ENCODE data around the gene MACROD2.

The MACROD2 gene

DNA sequence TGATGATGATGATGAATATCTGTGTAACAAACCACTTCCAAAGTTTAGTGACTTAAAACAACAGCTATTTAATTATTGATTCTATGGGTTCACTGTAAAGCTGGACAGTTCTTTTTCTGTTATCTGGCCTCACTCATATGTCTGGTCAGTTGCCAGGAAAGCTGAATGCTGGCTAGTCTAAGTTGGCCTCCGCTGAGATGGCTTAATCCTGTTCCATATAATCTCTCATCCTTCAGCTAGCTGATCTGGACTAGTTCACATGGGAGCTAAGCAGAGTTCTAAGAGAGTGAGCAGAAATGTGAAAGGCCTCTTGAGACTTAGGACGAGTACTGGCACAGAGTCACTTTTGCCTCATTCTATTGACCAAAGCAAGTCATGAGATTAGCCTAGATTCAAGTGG is 676.8 kb downstream of the MACROD2 start:
- DNase-seq (ENCODE audit: insufficient read length, low spot score): no peak
- no peak for TF ChIP-seq POU2F2 (IDR thresholded peaks at IDR 0.05; ENCODE audit: low read depth, low read length)
- TF ChIP-seq SPI1 (IDR thresholded peaks at IDR 0.05; ENCODE audit: low read depth, low read length): no peak
- TF ChIP-seq POLR2A (IDR thresholded peaks at IDR 0.05; ENCODE audit: low read depth, low read length): no peak
- no peak for TF ChIP-seq PAX5 (IDR thresholded peaks at IDR 0.05; ENCODE audit: insufficient read depth, low read length, severe bottlenecking)
- no peak for TF ChIP-seq POLR2AphosphoS5 (IDR thresholded peaks at IDR 0.05; ENCODE audit: low read depth, low read length)
- no peak for TF ChIP-seq TAF1 (IDR thresholded peaks at IDR 0.05; ENCODE audit: low read depth, low read length)
- no peak for FAIRE-seq

DNA sequence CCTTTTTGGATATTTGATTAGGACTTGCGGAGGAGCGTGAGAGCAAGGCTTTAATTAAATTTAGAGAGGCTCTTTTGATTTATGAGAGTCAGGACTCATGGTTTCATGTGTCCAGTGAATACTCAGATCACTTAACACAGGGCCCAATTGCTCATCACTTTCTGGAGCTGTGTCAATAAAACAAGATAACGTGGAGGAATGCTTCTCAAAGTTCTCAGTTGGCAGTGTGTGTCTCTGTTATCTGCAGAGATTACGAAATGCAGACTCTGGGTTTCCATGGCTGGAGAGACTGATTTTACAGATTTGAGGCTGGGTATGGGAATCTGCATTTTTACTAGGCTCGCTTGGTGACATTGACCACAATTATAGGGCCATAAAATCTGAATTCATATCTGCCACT is 677.8 kb downstream of the MACROD2 start:
- no peak for TF ChIP-seq POLR2AphosphoS5 (IDR thresholded peaks at IDR 0.05; ENCODE audit: low read depth, low read length)
- TF ChIP-seq SPI1 (IDR thresholded peaks at IDR 0.05; ENCODE audit: low read depth, low read length): no peak
- TF ChIP-seq POU2F2 (IDR thresholded peaks at IDR 0.05; ENCODE audit: low read depth, low read length): no peak
- TF ChIP-seq POLR2A (IDR thresholded peaks at IDR 0.05; ENCODE audit: low read depth, low read length): no peak
- TF ChIP-seq PAX5 (IDR thresholded peaks at IDR 0.05; ENCODE audit: insufficient read depth, low read length, severe bottlenecking): no peak
- no peak for TF ChIP-seq TAF1 (IDR thresholded peaks at IDR 0.05; ENCODE audit: low read depth, low read length)
- DNase-seq (ENCODE audit: insufficient read length, low spot score) (no peak), FAIRE-seq (no peak)

DNA sequence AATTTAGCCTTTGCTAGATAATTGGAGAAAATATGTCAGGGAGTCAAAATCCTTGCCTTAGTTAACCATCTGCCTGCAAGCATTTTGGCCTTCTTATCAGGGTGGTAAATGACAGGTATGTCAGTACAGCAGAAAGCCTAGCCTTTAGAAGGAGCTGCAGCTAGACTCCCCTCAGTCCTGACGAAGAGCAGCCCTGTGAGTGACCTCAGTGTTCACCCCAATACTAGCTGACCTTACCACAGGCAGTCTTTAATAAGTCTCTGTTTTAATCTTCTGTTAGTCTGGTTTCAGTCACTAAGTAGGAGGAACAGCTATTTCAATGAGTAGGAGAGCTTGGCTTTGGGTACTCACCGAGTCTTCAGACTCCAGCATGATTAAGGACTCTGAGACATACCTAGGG is 682.1 kb downstream of the MACROD2 start:
- FAIRE-seq (no peak), DNase-seq (ENCODE audit: insufficient read length, low spot score) (no peak)
- TF ChIP-seq POLR2AphosphoS5 (IDR thresholded peaks at IDR 0.05; ENCODE audit: low read depth, low read length) (no peak), POU2F2 (IDR thresholded peaks at IDR 0.05; ENCODE audit: low read depth, low read length) (no peak)

DNA sequence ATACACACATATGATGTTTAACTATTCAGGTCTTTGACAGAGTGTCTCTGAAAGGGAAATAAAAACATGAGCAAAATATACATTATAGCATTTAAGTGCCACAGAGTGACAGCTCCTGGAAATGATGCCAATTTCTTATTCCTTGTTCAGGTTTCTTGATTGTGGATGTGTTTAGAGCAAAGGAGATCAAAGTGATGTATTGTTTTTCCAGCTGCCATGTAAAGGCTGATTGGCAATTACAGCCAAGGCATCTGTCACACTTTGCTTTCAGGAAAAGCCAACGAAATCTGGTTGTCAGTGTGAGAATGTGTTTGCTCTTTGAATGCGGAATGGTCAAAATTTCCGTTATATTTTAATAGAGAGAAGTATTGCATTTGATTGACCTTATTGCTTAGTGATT is 689.9 kb downstream of the MACROD2 start:
- TF ChIP-seq PAX5 (IDR thresholded peaks at IDR 0.05; ENCODE audit: insufficient read depth, low read length, severe bottlenecking) (no peak), POU2F2 (IDR thresholded peaks at IDR 0.05; ENCODE audit: low read depth, low read length) (no peak), TAF1 (IDR thresholded peaks at IDR 0.05; ENCODE audit: low read depth, low read length) (no peak), POLR2AphosphoS5 (IDR thresholded peaks at IDR 0.05; ENCODE audit: low read depth, low read length) (no peak), SPI1 (IDR thresholded peaks at IDR 0.05; ENCODE audit: low read depth, low read length) (no peak), POLR2A (IDR thresholded peaks at IDR 0.05; ENCODE audit: low read depth, low read length) (no peak)
- FAIRE-seq (no peak), DNase-seq (ENCODE audit: insufficient read length, low spot score) (no peak)

DNA sequence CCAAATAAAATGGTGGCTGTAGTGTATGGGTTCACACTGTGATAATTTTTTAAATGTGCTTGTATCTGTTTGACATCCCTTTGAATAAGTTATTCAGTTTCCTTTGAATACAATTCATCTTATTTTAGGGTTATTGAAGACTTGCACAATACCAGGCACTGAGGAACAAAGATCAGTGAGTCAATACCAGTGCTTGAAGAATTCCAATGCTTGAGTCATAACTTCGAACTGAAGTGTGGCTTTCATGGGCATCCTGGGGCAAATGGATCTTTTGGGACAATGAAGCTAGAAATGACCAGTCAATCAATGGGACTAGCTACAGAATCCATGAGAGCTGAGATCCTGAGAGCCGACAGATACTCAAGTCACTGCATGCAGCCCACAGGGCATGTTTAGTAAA is 692.0 kb downstream of the MACROD2 start:
- FAIRE-seq (no peak), DNase-seq (ENCODE audit: insufficient read length, low spot score) (no peak)
- TF ChIP-seq POLR2AphosphoS5 (IDR thresholded peaks at IDR 0.05; ENCODE audit: low read depth, low read length) (no peak), SPI1 (IDR thresholded peaks at IDR 0.05; ENCODE audit: low read depth, low read length) (no peak), PAX5 (IDR thresholded peaks at IDR 0.05; ENCODE audit: insufficient read depth, low read length, severe bottlenecking) (no peak), TAF1 (IDR thresholded peaks at IDR 0.05; ENCODE audit: low read depth, low read length) (no peak), POU2F2 (IDR thresholded peaks at IDR 0.05; ENCODE audit: low read depth, low read length) (no peak), POLR2A (IDR thresholded peaks at IDR 0.05; ENCODE audit: low read depth, low read length) (no peak)

DNA sequence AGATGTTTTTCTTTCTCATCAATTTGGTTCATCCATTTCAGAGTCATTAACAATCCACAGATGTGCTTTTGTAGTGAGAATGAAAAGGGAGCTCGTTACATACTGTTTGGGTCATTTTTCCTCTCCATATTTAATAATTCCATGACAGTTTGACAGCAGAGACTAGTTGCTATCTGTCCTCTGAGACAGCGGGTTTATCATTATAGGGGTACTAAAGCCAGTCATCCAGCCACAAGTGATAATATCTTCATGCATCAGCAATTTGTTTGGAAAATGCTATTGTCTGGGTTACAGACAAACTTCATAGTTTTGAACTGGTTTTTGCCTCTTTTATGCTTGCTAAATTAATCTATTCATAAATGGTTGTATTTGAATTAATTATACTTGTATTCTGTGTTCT is 692.7 kb downstream of the MACROD2 start:
- TF ChIP-seq SPI1 (IDR thresholded peaks at IDR 0.05; ENCODE audit: low read depth, low read length): no peak
- no peak for TF ChIP-seq POLR2A (IDR thresholded peaks at IDR 0.05; ENCODE audit: low read depth, low read length)
- no peak for TF ChIP-seq POLR2AphosphoS5 (IDR thresholded peaks at IDR 0.05; ENCODE audit: low read depth, low read length)
- TF ChIP-seq PAX5 (IDR thresholded peaks at IDR 0.05; ENCODE audit: insufficient read depth, low read length, severe bottlenecking): no peak
- FAIRE-seq: no peak
- no peak for DNase-seq (ENCODE audit: insufficient read length, low spot score)

DNA sequence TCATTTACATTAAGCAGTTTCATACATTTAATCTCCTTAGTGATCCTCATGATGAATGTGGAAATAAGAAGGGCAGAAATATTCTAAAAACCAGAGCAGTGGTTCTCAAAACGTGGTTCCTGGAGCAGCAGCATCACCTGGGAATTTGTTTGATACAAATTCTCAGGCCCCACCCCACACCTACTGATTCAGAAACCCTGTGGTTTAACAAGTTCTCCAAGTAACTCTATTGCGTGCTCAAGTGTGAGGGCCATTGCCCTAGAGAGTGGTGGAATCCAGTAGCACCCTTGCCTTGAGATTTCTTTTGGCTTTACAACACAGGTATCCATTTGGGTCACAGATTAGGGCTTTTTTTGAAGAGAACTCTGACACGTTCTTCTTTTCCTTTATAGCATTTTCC is 696.7 kb downstream of the MACROD2 start:
- TF ChIP-seq POLR2AphosphoS5 (IDR thresholded peaks at IDR 0.05; ENCODE audit: low read depth, low read length) (no peak), SPI1 (IDR thresholded peaks at IDR 0.05; ENCODE audit: low read depth, low read length) (no peak), POLR2A (IDR thresholded peaks at IDR 0.05; ENCODE audit: low read depth, low read length) (no peak), TAF1 (IDR thresholded peaks at IDR 0.05; ENCODE audit: low read depth, low read length) (no peak), POU2F2 (IDR thresholded peaks at IDR 0.05; ENCODE audit: low read depth, low read length) (no peak), PAX5 (IDR thresholded peaks at IDR 0.05; ENCODE audit: insufficient read depth, low read length, severe bottlenecking) (no peak)
- FAIRE-seq (no peak), DNase-seq (ENCODE audit: insufficient read length, low spot score) (no peak)

DNA sequence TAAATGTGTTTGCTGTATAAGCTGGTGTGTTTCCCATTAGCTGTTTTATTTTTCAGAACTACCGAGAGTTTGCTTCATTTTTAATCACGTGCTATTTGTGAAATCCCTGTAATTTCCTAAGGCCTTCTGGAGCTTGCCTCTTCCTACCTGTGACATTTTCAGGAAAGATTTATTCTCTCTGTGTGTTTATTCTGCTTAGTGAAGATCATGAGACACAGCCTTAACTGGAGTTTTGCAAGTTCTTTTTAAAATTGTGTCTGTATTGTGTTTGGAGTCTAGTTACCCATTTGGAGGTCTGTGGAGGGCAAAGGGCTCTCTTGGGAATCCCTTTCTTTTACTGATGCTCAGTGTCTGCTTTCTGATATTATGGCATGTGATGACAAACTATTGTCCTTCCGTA is 701.2 kb downstream of the MACROD2 start:
- no peak for DNase-seq (ENCODE audit: insufficient read length, low spot score)

DNA sequence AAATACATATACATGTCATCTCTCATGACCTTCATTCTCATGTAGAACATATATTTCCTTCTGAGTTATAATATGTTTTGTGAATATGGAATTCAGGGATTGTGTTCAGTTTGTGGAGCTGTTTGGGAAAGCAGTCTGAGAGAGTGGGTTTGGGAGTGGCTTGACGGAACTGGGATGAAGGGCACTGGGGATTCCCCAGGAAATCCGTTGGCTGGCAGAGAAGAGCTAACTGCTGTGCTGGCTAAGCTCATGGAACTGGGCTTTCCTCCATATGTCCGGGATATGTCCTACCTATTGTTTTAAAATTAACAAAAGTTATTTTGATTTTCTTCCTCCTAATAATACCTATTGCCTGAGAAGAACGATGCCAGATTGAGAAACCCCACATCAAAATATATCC is 701.6 kb downstream of the MACROD2 start:
- no peak for FAIRE-seq

More for the DNA sequence above, 701.2 kb downstream of the MACROD2 start:
- no peak for FAIRE-seq
- no peak for TF ChIP-seq SPI1 (IDR thresholded peaks at IDR 0.05; ENCODE audit: low read depth, low read length)
- TF ChIP-seq TAF1 (IDR thresholded peaks at IDR 0.05; ENCODE audit: low read depth, low read length): no peak
- TF ChIP-seq PAX5 (IDR thresholded peaks at IDR 0.05; ENCODE audit: insufficient read depth, low read length, severe bottlenecking): no peak
- TF ChIP-seq POLR2AphosphoS5 (IDR thresholded peaks at IDR 0.05; ENCODE audit: low read depth, low read length): no peak
- TF ChIP-seq POLR2A (IDR thresholded peaks at IDR 0.05; ENCODE audit: low read depth, low read length): no peak
- TF ChIP-seq POU2F2 (IDR thresholded peaks at IDR 0.05; ENCODE audit: low read depth, low read length): no peak

DNA sequence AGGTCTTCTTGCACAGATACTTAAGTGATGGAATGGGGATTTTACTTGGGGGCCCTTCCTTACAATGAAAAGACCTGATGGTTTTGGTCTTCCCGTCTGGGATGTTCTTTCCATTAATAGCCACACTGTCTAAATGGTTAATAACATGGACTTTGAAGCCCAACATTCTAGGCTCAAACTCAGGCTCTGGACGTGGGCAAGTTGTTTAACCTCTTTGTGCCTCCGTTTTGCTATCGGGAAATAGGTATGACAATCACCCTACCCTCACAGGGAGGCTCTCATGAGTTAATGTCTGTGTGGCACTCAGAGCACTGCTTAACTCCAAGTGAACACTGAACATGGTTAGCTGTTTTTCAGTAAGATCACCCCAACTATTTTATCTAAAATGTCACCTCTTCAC is 702.8 kb downstream of the MACROD2 start:
- FAIRE-seq: no peak
- TF ChIP-seq PAX5 (IDR thresholded peaks at IDR 0.05; ENCODE audit: insufficient read depth, low read length, severe bottlenecking): no peak
- no peak for TF ChIP-seq POU2F2 (IDR thresholded peaks at IDR 0.05; ENCODE audit: low read depth, low read length)
- TF ChIP-seq TAF1 (IDR thresholded peaks at IDR 0.05; ENCODE audit: low read depth, low read length): no peak
- TF ChIP-seq POLR2AphosphoS5 (IDR thresholded peaks at IDR 0.05; ENCODE audit: low read depth, low read length): no peak
- no peak for TF ChIP-seq SPI1 (IDR thresholded peaks at IDR 0.05; ENCODE audit: low read depth, low read length)
- no peak for TF ChIP-seq POLR2A (IDR thresholded peaks at IDR 0.05; ENCODE audit: low read depth, low read length)
- no peak for DNase-seq (ENCODE audit: insufficient read length, low spot score)

More for the DNA sequence above, 701.6 kb downstream of the MACROD2 start:
- no peak for DNase-seq (ENCODE audit: insufficient read length, low spot score)
- TF ChIP-seq POLR2AphosphoS5 (IDR thresholded peaks at IDR 0.05; ENCODE audit: low read depth, low read length) (no peak), SPI1 (IDR thresholded peaks at IDR 0.05; ENCODE audit: low read depth, low read length) (no peak), POLR2A (IDR thresholded peaks at IDR 0.05; ENCODE audit: low read depth, low read length) (no peak), PAX5 (IDR thresholded peaks at IDR 0.05; ENCODE audit: insufficient read depth, low read length, severe bottlenecking) (no peak), POU2F2 (IDR thresholded peaks at IDR 0.05; ENCODE audit: low read depth, low read length) (no peak), TAF1 (IDR thresholded peaks at IDR 0.05; ENCODE audit: low read depth, low read length) (no peak)
